ENCODE data around the gene TBC1D23. TPM values are rescaled to one million over a fixed set of nuclear protein-coding genes. Genes with fewer than 3 reads are reported as not detected.
A peak's percentile ranks its signal among the peaks of the same experiment; 100 is the strongest.
"Not testable (repeated sequence)": the region's sequence is repeated elsewhere in the genome, so short reads cannot be mapped to it uniquely, and the experiment has no call there.

TBC1D23 gene
- 10 to 100 TPM; 31.3 to 40.1 (median 37.1) TPM for polyA plus RNA-seq (ENCODE audit: insufficient read length in 3 of 3)
- long read RNA-seq, donor 1, partial matches to known transcripts: 0 of 5 reads
- long read RNA-seq, donor 1, other reads (novel, unspliced or antisense): 0 of 5 reads
- long read RNA-seq, donor 2, partial matches to known transcripts: 0 of 2 reads
- long read RNA-seq, donor 2, other reads (novel, unspliced or antisense): 0 of 2 reads
- long read RNA-seq, donor 3, transcript TBC1D23-202 (19 exons, 3,677 nt): major isoform, 5 of 5 reads
- long read RNA-seq, donor 3, partial matches to known transcripts: 0 of 5 reads
- long read RNA-seq, donor 3, other reads (novel, unspliced or antisense): 0 of 5 reads
- long read RNA-seq, donor 4, partial matches to known transcripts: 0 of 7 reads
- long read RNA-seq, donor 4, other reads (novel, unspliced or antisense): 0 of 7 reads
- long read RNA-seq, donor 5: 0 reads
- long read RNA-seq, donor 6, partial matches to known transcripts: 8 of 12 reads
- long read RNA-seq, donor 6, other reads (novel, unspliced or antisense): 0 of 12 reads
- long read RNA-seq, donor 7, partial matches to known transcripts: 52 of 57 reads
- long read RNA-seq, donor 7, other reads (novel, unspliced or antisense): 0 of 57 reads
- long read RNA-seq, donor 8, partial matches to known transcripts: 0 of 8 reads
- long read RNA-seq, donor 8, other reads (novel, unspliced or antisense): 0 of 8 reads
- long read RNA-seq, donor 9, partial matches to known transcripts: 0 of 6 reads
- long read RNA-seq, donor 9, other reads (novel, unspliced or antisense): 0 of 6 reads
- long read RNA-seq, donor 10, partial matches to known transcripts: 10 of 14 reads
- long read RNA-seq, donor 10, other reads (novel, unspliced or antisense): 0 of 14 reads
- long read RNA-seq, donor 11, partial matches to known transcripts: 0 of 2 reads
- long read RNA-seq, donor 11, other reads (novel, unspliced or antisense): 0 of 2 reads
- long read RNA-seq, donor 12, partial matches to known transcripts: 0 of 1 reads
- long read RNA-seq, donor 12, other reads (novel, unspliced or antisense): 0 of 1 reads
- long read RNA-seq, donor 13, partial matches to known transcripts: 0 of 5 reads
- long read RNA-seq, donor 13, other reads (novel, unspliced or antisense): 0 of 5 reads
- long read RNA-seq, donor 14, partial matches to known transcripts: 14 of 19 reads
- long read RNA-seq, donor 14, other reads (novel, unspliced or antisense): 0 of 19 reads
- long read RNA-seq, donor 15, partial matches to known transcripts: 0 of 2 reads
- long read RNA-seq, donor 15, other reads (novel, unspliced or antisense): 0 of 2 reads
- long read RNA-seq, donor 16, transcript TBC1D23-204 (4 exons, 2,304 nt): major isoform, 5 of 17 reads
- long read RNA-seq, donor 16, partial matches to known transcripts: 7 of 17 reads
- long read RNA-seq, donor 16, other reads (novel, unspliced or antisense): 0 of 17 reads

GRCh38 chr3:100260685-100261484 is at the start of gene TBC1D23:
Gene TBC1D23, plus strand, starts transcription at chr3:100260992. Its CDS starts 27 bp downstream, at chr3:100261019.
- peak; percentile 91 to 99 (median 98) for DNase-seq (ENCODE audit: extremely low read depth in 1 of 11, low read depth in 9 of 11, low spot score in 4 of 11)

- DNase-seq (ENCODE audit: extremely low read depth in 1 of 11, low read depth in 9 of 11, low spot score in 4 of 11): no peak
Measured at GRCh38 chr3:100213891-100214573, 46.8 kb upstream of the TBC1D23 start.

GRCh38 chr3:100214574-100214964 is 46.2 kb upstream of the TBC1D23 start:
- DNase-seq (ENCODE audit: extremely low read depth in 1 of 11, low read depth in 9 of 11, low spot score in 4 of 11): no peak

GRCh38 chr3:100216713-100217112 is 44.1 kb upstream of the TBC1D23 start:
- no peak for DNase-seq (ENCODE audit: extremely low read depth in 1 of 11, low read depth in 9 of 11, low spot score in 4 of 11)

GRCh38 chr3:100221159-100221558 is 39.6 kb upstream of the TBC1D23 start:
- DNase-seq (ENCODE audit: extremely low read depth in 1 of 11, low read depth in 9 of 11, low spot score in 4 of 11): no peak

- DNase-seq (ENCODE audit: extremely low read depth in 1 of 11, low read depth in 9 of 11, low spot score in 4 of 11): no peak
Measured at GRCh38 chr3:100225193-100225592, 35.6 kb upstream of the TBC1D23 start.

- no peak for DNase-seq (ENCODE audit: extremely low read depth in 1 of 11, low read depth in 9 of 11, low spot score in 4 of 11)
Measured at GRCh38 chr3:100225883-100226282, 34.9 kb upstream of the TBC1D23 start.

GRCh38 chr3:100226712-100227429 is 33.9 kb upstream of the TBC1D23 start:
- DNase-seq (ENCODE audit: extremely low read depth in 1 of 11, low read depth in 9 of 11, low spot score in 4 of 11): no peak

- DNase-seq (ENCODE audit: extremely low read depth in 1 of 11, low read depth in 9 of 11, low spot score in 4 of 11): no peak
Measured at GRCh38 chr3:100227511-100227921, 33.3 kb upstream of the TBC1D23 start.

- DNase-seq (ENCODE audit: extremely low read depth in 1 of 11, low read depth in 9 of 11, low spot score in 4 of 11): no peak
Measured at GRCh38 chr3:100228247-100228646, 32.5 kb upstream of the TBC1D23 start.

GRCh38 chr3:100229188-100229587 is 31.6 kb upstream of the TBC1D23 start:
- DNase-seq (ENCODE audit: extremely low read depth in 1 of 11, low read depth in 9 of 11, low spot score in 4 of 11): not testable (repeated sequence)

- no peak for DNase-seq (ENCODE audit: extremely low read depth in 1 of 11, low read depth in 9 of 11, low spot score in 4 of 11)
Measured at GRCh38 chr3:100230710-100231109, 30.1 kb upstream of the TBC1D23 start.

GRCh38 chr3:100231668-100232067 is 29.1 kb upstream of the TBC1D23 start:
- no peak for DNase-seq (ENCODE audit: extremely low read depth in 1 of 11, low read depth in 9 of 11, low spot score in 4 of 11)

- no peak for DNase-seq (ENCODE audit: extremely low read depth in 1 of 11, low read depth in 9 of 11, low spot score in 4 of 11)
Measured at GRCh38 chr3:100234364-100234763, 26.4 kb upstream of the TBC1D23 start.

GRCh38 chr3:100238599-100238998 is 22.2 kb upstream of the TBC1D23 start:
- DNase-seq (ENCODE audit: extremely low read depth in 1 of 11, low read depth in 9 of 11, low spot score in 4 of 11): no peak

GRCh38 chr3:100242471-100242870 is 18.3 kb upstream of the TBC1D23 start:
- not testable (repeated sequence) for DNase-seq (ENCODE audit: extremely low read depth in 1 of 11, low read depth in 9 of 11, low spot score in 4 of 11)

- no peak for DNase-seq (ENCODE audit: extremely low read depth in 1 of 11, low read depth in 9 of 11, low spot score in 4 of 11)
Measured at GRCh38 chr3:100244264-100244663, 16.5 kb upstream of the TBC1D23 start.
